PC-3 (cell line): Measurements from ENCODE around the gene ECHS1.
"Not testable (repeated sequence)": the region's sequence is repeated elsewhere in the genome, so short reads cannot be mapped to it uniquely, and the experiment has no call there.

ENCODE experiments used
- EZH2 ChIP-seq: fragments of 300-600 bp; sonication (generic); IDR thresholded peaks from one replicate; pipeline ENCODE4 v1.6.1; 2017; ENCODE audit warnings: antibody characterized with exemption, mild to moderate bottlenecking, low read length; ENCODE audit not compliant: unreplicated experiment
- EZH2phosphoT487 ChIP-seq: fragments of 300-600 bp; sonication (generic); IDR thresholded peaks from 2 replicates; pipeline ENCODE4 v1.6.1; 2018; ENCODE audit warnings: mild to moderate bottlenecking, antibody characterized with exemption, low read length, borderline replicate concordance
- TF ChIP-seq, protein P1 (sequence below): fragments of 300-600 bp; sonication (generic); conservative IDR thresholded peaks from 2 replicates; pipeline ENCODE4 v1.5.1; 2017; ENCODE audit warnings: antibody characterized with exemption, low read depth, mild to moderate bottlenecking, low read length

DNA sequence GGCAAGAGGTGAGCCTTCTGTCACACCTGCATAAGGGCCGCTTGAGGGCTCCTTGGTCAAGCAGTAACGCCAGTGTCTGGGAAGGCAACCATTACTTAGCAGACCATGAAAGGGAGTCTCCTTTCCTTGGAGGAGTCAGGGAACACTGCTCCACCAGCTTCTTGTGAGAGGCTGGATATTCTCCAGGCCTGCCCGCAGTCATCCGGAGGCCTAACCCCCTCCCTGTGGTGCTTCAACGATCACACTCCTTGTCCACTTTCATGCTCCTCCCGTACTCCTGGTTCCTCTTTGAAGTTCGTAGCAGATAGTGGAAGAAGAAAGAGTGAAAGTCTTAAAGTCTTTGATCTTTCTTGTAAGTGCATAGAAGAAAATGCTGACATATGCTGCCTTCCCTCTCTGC lies 5.7 kb downstream of the ECHS1 start:
- TF ChIP-seq, protein P1, sequence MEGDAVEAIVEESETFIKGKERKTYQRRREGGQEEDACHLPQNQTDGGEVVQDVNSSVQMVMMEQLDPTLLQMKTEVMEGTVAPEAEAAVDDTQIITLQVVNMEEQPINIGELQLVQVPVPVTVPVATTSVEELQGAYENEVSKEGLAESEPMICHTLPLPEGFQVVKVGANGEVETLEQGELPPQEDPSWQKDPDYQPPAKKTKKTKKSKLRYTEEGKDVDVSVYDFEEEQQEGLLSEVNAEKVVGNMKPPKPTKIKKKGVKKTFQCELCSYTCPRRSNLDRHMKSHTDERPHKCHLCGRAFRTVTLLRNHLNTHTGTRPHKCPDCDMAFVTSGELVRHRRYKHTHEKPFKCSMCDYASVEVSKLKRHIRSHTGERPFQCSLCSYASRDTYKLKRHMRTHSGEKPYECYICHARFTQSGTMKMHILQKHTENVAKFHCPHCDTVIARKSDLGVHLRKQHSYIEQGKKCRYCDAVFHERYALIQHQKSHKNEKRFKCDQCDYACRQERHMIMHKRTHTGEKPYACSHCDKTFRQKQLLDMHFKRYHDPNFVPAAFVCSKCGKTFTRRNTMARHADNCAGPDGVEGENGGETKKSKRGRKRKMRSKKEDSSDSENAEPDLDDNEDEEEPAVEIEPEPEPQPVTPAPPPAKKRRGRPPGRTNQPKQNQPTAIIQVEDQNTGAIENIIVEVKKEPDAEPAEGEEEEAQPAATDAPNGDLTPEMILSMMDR = not testable (repeated sequence)
- not testable (repeated sequence) for TF ChIP-seq EZH2phosphoT487, EZH2
